RWPE1 (cell line): ENCODE measurements around the gene CALHM1.
"Not testable (repeated sequence)": the region's sequence is repeated elsewhere in the genome, so short reads cannot be mapped to it uniquely, and the experiment has no call there.

Experiments used
- CTCF ChIA-PET: fragments of 350-600 bp; sonication (Branson Sonifier 250); formaldehyde crosslinking; extraction: SDS; loops from one replicate; lab custom pipeline; 2021; lab: Yijun Ruan, JAX
- POLR2A ChIA-PET: fragments of 400-600 bp; formaldehyde crosslinking; extraction: SDS; loops from one replicate; lab custom pipeline; 2020; ENCODE audit warnings: antibody characterized with exemption; ENCODE audit not compliant: low non-redundant PET; lab: Yijun Ruan, JAX
- DNase-seq: peaks from one replicate; pipeline ENCODE4 v3.0.0; 2012; ENCODE audit warnings: low spot score
- H3K27ac ChIP-seq: fragments of 450-650 bp; 2 replicates; pipeline ENCODE4 v1.5.1; 2017
- TF ChIP-seq, protein P1 (sequence below): fragments of 450-650 bp; conservative IDR thresholded peaks from 2 replicates; pipeline ENCODE4 v1.5.1; 2017; ENCODE audit warnings: low read depth, mild to moderate bottlenecking

Gene CALHM1

DNA sequence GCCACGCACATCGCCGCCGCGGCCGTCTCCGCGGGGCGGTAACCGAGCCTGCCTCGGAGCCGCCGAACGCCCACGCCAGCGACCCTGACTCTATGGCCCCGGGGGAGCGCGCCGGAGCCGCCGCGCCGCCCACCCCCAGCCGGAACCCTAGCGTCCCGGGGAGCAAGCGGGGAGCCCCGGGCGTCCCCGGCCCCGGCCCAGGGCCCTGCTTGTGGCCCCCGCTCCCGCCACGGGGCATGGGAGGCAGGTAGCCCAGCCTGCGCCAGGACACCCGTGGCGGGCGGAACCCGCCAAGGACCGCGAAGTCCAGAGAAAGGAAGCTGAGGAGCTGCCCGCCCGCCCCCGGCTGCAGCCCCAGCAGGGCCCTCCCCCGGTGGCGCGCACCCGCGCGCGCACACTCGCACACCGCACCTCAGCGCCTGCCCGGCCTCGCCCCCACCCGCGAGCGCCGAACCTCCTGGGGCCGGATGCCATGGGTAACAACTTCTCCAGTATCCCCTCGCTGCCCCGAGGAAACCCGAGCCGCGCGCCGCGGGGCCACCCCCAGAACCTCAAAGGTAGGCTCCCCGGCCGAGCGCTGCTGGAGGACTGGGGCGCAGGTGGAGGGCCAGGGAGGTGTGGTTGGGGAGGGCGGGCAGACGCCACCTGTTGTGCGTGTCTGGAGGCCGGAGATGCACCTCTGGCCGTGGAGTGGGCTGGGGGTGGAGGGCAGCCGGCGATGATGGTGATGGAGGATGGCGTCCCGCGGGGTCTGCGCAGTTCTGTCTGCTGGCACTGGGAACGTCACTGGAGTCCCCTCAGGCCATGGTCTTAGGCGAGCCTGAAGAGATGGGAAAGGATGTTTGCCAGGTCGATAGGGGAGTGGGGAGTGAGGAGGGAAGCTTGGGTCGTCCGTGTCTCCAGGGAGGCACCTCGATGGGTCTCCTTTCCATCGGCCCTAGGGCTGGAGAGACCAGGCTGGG lies 35.5 kb upstream of the CALHM1 start:
- POLR2A ChIA-PET = no interaction called here
- H3K27ac ChIP-seq = no peak overlapping the region
- CTCF ChIA-PET = interaction anchor here (0.6 to 1.7 kb wide), 5 partner anchors 13 to 342 kb away, joined by 3 to 8 read pairs (median 3); no protein-coding TSS in a partner anchor
- TF ChIP-seq, protein P1, sequence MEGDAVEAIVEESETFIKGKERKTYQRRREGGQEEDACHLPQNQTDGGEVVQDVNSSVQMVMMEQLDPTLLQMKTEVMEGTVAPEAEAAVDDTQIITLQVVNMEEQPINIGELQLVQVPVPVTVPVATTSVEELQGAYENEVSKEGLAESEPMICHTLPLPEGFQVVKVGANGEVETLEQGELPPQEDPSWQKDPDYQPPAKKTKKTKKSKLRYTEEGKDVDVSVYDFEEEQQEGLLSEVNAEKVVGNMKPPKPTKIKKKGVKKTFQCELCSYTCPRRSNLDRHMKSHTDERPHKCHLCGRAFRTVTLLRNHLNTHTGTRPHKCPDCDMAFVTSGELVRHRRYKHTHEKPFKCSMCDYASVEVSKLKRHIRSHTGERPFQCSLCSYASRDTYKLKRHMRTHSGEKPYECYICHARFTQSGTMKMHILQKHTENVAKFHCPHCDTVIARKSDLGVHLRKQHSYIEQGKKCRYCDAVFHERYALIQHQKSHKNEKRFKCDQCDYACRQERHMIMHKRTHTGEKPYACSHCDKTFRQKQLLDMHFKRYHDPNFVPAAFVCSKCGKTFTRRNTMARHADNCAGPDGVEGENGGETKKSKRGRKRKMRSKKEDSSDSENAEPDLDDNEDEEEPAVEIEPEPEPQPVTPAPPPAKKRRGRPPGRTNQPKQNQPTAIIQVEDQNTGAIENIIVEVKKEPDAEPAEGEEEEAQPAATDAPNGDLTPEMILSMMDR = no peak
- DNase-seq = peak; percentile 29

GRCh38 chr10:103493362-103493915 lies 34.7 kb upstream of the CALHM1 start, which contains the start of gene NEURL1:
NEURL1 (plus strand) TSS chr10:103493705; CDS start chr10:103494388, 683 bp downstream.
- CTCF ChIA-PET = interaction anchor here (0.7 to 1.7 kb wide), 4 partner anchors 12 to 193 kb away, joined by 3 to 8 read pairs (median 5); no protein-coding TSS in a partner anchor
- no peak within 1 kb of the TSS for H3K27ac ChIP-seq
- POLR2A ChIA-PET = interaction anchor here (0.6 to 0.7 kb wide), 2 partner anchors 91 to 643 kb away, joined by 3 read pairs; no protein-coding TSS in a partner anchor
- TF ChIP-seq, protein P1 = no peak
- no peak for DNase-seq

DNA sequence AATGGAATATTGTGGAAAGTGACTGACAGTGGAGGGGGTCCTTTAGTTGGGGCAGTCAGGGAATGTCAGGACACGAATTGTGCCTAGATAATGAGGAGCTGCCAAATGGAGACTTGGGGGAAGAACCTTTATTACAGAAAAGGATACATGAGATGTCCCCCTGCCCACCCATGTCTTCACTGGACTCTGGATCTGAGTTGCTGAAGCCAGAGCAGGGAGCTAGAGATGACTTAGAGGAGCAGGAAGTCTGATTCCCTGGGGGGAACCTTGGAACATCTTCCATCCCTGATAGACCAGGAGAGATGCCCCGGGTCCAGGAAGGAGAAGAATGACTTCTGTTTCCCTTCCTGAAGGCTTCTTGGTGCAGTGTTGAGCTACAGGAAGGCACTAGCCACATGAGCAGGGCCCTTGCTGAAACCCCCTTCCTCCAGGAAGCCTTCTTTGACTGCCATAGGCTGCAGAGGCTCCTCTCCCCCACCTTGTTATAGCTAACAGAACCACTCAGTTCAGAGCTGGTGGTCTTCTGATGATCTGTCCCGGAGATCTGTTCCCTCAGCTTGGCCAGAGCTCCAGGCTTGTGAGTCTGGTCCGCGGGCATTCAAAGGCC lies 34.1 kb upstream of the CALHM1 start:
- ChIA-PET POLR2A (interaction anchor here (0.6 to 0.7 kb wide), 2 partner anchors 92 to 643 kb away, joined by 3 read pairs; no protein-coding TSS in a partner anchor), CTCF (interaction anchor here (0.7 to 1.7 kb wide), 3 partner anchors 13 to 194 kb away, joined by 3 to 8 read pairs (median 6); no protein-coding TSS in a partner anchor)
- no peak overlapping the region for H3K27ac ChIP-seq
- TF ChIP-seq, protein P1 = no peak
- no peak for DNase-seq

DNA sequence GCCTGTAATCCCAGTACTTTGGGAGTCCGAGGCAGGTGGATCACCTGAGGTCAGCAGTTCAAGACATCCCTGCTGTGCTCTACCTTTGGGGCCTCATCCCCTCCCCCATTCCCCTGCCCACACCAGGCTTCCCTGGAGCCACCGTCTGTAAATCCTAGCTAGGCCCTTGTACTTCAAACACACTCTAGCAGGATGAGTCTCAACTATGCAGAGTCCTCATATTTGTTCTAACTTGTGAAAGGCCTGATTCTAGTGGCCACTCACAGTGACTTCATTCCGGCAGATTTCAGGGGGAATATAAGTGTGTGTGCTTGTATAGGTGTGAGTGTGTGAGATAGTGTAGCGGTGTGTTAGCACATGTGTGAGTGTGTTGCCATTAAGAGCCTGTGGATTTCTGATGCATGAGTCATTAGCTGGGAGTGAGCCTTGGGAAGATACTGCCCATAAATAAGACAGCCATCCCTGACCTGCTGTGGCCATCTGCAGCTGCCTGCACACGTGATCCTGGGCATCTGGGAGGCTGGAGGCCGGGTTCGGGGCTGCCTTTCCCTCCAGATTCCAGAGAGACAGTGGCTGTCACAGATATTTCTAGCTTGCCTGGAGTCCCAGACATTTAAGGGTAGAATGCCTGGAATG lies 33.1 kb upstream of the CALHM1 start:
- peak; percentile 88 for DNase-seq
- TF ChIP-seq, protein P1 = no peak
- POLR2A ChIA-PET = interaction anchor here (0.7 kb wide), 1 partner anchor 363 kb away, joined by 3 read pairs; no protein-coding TSS in a partner anchor
- CTCF ChIA-PET = interaction anchor here (1.1 to 1.5 kb wide), 2 partner anchors 75 kb away, joined by 4 to 6 read pairs; no protein-coding TSS in a partner anchor
- H3K27ac ChIP-seq = peak overlapping the region; percentile 43

DNA sequence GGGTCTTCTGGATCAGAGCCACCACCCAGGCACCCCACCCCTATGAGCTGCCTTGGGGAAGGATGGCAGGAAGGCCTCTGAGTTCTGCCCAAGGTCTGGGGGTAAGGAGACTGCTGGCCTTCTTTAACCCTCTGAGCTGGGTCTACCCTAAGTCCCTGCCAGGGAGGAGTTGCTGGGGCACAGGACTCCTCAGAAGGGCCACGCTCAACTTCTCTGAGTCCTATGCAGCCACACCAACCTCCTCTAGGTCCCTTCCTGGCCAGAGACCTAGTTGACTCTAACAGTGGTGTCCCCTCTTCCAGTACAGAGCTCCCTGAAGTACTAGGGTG lies 32.2 kb upstream of the CALHM1 start:
- POLR2A ChIA-PET = interaction anchor here (0.5 kb wide), 1 partner anchor 12 kb away, joined by 3 read pairs; no protein-coding TSS in a partner anchor
- TF ChIP-seq, protein P1 = no peak
- H3K27ac ChIP-seq = no peak overlapping the region
- CTCF ChIA-PET = interaction anchor here (1.0 to 1.1 kb wide), 2 partner anchors 10 to 74 kb away, joined by 4 read pairs; no protein-coding TSS in a partner anchor
- no peak for DNase-seq

DNA sequence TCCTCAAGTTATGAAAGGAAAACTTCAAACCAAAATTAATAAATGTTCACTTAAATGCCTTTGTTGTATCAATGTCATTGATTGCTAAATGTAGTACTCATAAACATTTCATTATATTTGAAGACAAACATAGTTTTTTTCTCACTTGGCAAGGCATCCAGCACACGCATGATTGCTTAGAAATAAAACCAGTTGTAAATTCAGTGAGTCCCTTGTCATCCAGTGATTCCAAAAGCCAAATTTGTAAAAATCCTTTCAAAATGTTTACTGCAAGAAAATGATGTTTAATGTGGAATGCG lies 28.7 kb upstream of the CALHM1 start:
- POLR2A ChIA-PET = no interaction called here
- CTCF ChIA-PET = no interaction called here
- DNase-seq = no peak
- no peak overlapping the region for H3K27ac ChIP-seq
- TF ChIP-seq, protein P1 = no peak

- H3K27ac ChIP-seq, DNase-seq, POLR2A ChIA-PET: not testable (repeated sequence)
- CTCF ChIA-PET = interaction anchor here (1.0 to 2.0 kb wide), 5 partner anchors 10 to 72 kb away, joined by 4 to 15 read pairs (median 6); no protein-coding TSS in a partner anchor
These were observed 28.1 kb upstream of the CALHM1 start for GRCh38 chr10:103486635-103487409.
